ENCODE results near the gene GBP6. TPM values are rescaled to one million over a fixed set of nuclear protein-coding genes. Genes with fewer than 3 reads are reported as not detected.

The GBP6 gene
- polyA plus RNA-seq, 3 donors: not detected

- H3K36me3 Mint-ChIP-seq: no peaks in the 10 kb centered on the region
- H3K4me2 ChIP-seq (replicated peaks; ENCODE audit: extremely low read depth, low read length, poor library complexity, severe bottlenecking): no peak overlapping the region
- no peaks in the 10 kb centered on the region for H3K27me3 ChIP-seq (ENCODE audit: control insufficient read depth in 2 of 2, insufficient read depth in 2 of 2, low read length in 2 of 2)
Observed at GRCh38 chr1:89382479-89382878, 18.6 kb downstream of the GBP6 start.

GRCh38 chr1:89383185-89383584 lies 19.3 kb downstream of the GBP6 start:
- no peaks in the 10 kb centered on the region for H3K27me3 ChIP-seq (ENCODE audit: control insufficient read depth in 2 of 2, insufficient read depth in 2 of 2, low read length in 2 of 2)
- no peak overlapping the region for H3K4me2 ChIP-seq (replicated peaks; ENCODE audit: extremely low read depth, low read length, poor library complexity, severe bottlenecking)
- Mint-ChIP-seq H3K27ac (peak overlapping the region in 1 of 7 donors; percentile 18), H3K9me3 (peaks cover 0 to 3% (median 0%) of the 10 kb centered on the region in 7 donors), H3K27me3 (ENCODE audit: low read depth in 3 of 3) (peaks cover 0 to 2% (median 0%) of the 10 kb centered on the region in 3 donors), H3K36me3 (no peaks in the 10 kb centered on the region), H3K4me3 (no peak overlapping the region), H3K4me1 (no peaks in the 10 kb centered on the region)
- H3K9ac ChIP-seq (ENCODE audit: insufficient read depth, low read length, poor library complexity, severe bottlenecking): no peak overlapping the region
- DNase-seq: no peak
- no peaks in the 10 kb centered on the region for H3K79me2 ChIP-seq (ENCODE audit: insufficient read depth, low read length)
- H3K4me1 ChIP-seq (ENCODE audit: control insufficient read depth in 1 of 2, insufficient read depth in 2 of 2, low read length in 2 of 2): no peaks in the 10 kb centered on the region
- H3K9me3 ChIP-seq (replicated peaks in 1 of 2; ENCODE audit: control insufficient read depth in 1 of 2, insufficient read depth in 1 of 2, low read length in 2 of 2): no peaks in the 10 kb centered on the region
- intact Hi-C loops (cut with micrococcal nuclease): no loop called here
- no peak overlapping the region for H3K27ac ChIP-seq (ENCODE audit: low read depth in 1 of 2, low read length in 2 of 2)
- H3K4me3 ChIP-seq (replicated peaks in 1 of 3; ENCODE audit: low read depth in 2 of 3, low read length in 3 of 3): no peak overlapping the region
- H2AFZ ChIP-seq (ENCODE audit: insufficient read depth, low read depth, low read length, poor library complexity, severe bottlenecking): no peak overlapping the region
- H4K20me1 ChIP-seq (ENCODE audit: insufficient read depth, low read length): no peaks in the 10 kb centered on the region
- 93% methylated on average over 2 of the region's 3 CpGs for WGBS (ENCODE audit: insufficient coverage)
- no peaks in the 10 kb centered on the region for H3K36me3 ChIP-seq (replicated peaks in 1 of 2; ENCODE audit: control insufficient read depth in 1 of 2, insufficient read depth in 2 of 2, low read length in 2 of 2)
- TF ChIP-seq CTCF (IDR thresholded peaks at IDR 0.05): no peak

More at GRCh38 chr1:89382479-89382878, 18.6 kb downstream of the GBP6 start:
- intact Hi-C loops (cut with micrococcal nuclease): no loop called here
- no peak for TF ChIP-seq CTCF (IDR thresholded peaks at IDR 0.05)
- H2AFZ ChIP-seq (ENCODE audit: insufficient read depth, low read depth, low read length, poor library complexity, severe bottlenecking): no peak overlapping the region
- H3K79me2 ChIP-seq (ENCODE audit: insufficient read depth, low read length): no peaks in the 10 kb centered on the region
- H4K20me1 ChIP-seq (ENCODE audit: insufficient read depth, low read length): no peaks in the 10 kb centered on the region
- H3K9me3 ChIP-seq (replicated peaks in 1 of 2; ENCODE audit: control insufficient read depth in 1 of 2, insufficient read depth in 1 of 2, low read length in 2 of 2): no peaks in the 10 kb centered on the region
- no peaks in the 10 kb centered on the region for H3K36me3 ChIP-seq (replicated peaks in 1 of 2; ENCODE audit: control insufficient read depth in 1 of 2, insufficient read depth in 2 of 2, low read length in 2 of 2)
- H3K4me1 ChIP-seq (ENCODE audit: control insufficient read depth in 1 of 2, insufficient read depth in 2 of 2, low read length in 2 of 2): no peaks in the 10 kb centered on the region
- H3K9me3 Mint-ChIP-seq: peaks cover 0 to 3% (median 0%) of the 10 kb centered on the region in 7 donors
- H3K27me3 Mint-ChIP-seq (ENCODE audit: low read depth in 3 of 3): peaks cover 0 to 2% (median 0%) of the 10 kb centered on the region in 3 donors
- H3K4me3 Mint-ChIP-seq: no peak overlapping the region
- DNase-seq: no peak
- no peaks in the 10 kb centered on the region for H3K4me1 Mint-ChIP-seq
- no peak overlapping the region for H3K27ac Mint-ChIP-seq
- H3K4me3 ChIP-seq (replicated peaks in 1 of 3; ENCODE audit: low read depth in 2 of 3, low read length in 3 of 3): no peak overlapping the region
- H3K27ac ChIP-seq (ENCODE audit: low read depth in 1 of 2, low read length in 2 of 2): no peak overlapping the region
- no peak overlapping the region for H3K9ac ChIP-seq (ENCODE audit: insufficient read depth, low read length, poor library complexity, severe bottlenecking)
